NK-92 treated with Interleukin-12 subunit alpha and Interleukin-12 subunit beta, amount 100 ng/mL, for 24 hours (cell line): Measurements from ENCODE around the gene CELF4.

Experiments
- DNase-seq: peaks from one replicate; lab custom pipeline; 2025; lab: John Stamatoyannopoulos, UW

The CELF4 gene

DNA sequence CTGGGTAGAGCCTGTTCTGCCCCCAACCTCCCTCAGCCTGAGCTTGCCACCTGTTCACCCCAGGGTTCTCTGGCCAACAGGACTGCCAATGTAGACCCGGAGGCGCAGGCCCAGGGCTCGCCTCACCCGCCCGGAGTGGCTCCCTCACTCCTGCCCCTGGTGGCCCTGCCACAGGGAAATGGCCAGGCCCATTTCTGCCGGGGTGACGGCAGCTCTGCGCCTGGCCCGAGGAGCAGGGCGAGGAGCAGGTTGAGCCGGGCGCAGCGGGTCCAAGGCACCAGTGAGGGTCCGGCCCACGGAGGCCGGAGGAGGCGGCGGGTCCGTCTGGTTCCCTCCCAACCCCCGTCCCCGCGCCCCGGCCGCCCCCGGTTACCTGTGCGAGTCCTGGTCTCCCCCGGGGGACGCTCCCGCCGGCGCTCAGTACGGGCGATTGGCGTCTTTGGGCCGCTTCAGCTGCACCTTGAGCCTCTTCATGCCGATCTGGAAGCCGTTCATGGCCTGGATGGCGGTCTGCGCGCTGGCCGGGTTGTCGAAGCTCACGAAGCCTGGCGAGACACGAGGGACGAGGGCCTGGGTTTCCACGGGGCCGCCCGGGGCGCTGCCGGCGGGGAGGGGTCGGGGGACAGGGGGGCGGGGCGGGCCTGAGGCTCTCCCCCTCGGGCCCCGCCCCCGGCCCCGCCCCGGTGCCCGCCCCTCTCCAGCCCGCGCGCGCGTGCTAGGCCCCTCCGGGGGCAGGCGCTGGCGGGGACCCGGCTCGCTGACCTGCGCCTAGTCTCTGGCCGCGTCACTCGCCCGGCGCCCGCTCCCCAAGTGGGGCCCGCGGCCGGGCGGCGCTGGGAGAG is 312.0 kb downstream of the CELF4 start:
- no peak for DNase-seq

- no peak for DNase-seq
Measured at GRCh38 chr18:37252854-37253393, 312.7 kb downstream of the CELF4 start.

GRCh38 chr18:37252342-37252741 is 313.3 kb downstream of the CELF4 start:
- no peak for DNase-seq

DNA sequence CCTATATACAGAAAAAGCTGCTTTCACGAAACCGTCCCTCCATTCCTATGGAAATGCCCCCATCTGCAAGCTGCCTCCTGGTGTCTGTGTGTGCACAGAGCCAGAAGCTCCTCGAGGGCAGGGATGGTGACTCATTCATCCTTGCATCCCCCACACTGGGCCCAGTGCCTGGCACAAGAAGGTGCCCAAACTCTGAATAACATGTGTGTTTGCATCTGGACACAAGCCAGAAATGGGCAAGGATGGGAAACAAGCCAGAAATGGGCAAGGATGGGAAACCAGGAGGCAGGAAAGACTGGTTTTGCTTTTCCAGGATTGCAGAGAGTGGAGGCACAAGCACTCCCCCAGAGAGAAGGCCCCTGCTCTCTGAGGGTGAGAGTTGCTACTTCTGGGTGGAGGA is 313.9 kb downstream of the CELF4 start:
- DNase-seq: no peak

- DNase-seq: no peak
Measured at GRCh38 chr18:37249895-37250618, 315.5 kb downstream of the CELF4 start.

DNA sequence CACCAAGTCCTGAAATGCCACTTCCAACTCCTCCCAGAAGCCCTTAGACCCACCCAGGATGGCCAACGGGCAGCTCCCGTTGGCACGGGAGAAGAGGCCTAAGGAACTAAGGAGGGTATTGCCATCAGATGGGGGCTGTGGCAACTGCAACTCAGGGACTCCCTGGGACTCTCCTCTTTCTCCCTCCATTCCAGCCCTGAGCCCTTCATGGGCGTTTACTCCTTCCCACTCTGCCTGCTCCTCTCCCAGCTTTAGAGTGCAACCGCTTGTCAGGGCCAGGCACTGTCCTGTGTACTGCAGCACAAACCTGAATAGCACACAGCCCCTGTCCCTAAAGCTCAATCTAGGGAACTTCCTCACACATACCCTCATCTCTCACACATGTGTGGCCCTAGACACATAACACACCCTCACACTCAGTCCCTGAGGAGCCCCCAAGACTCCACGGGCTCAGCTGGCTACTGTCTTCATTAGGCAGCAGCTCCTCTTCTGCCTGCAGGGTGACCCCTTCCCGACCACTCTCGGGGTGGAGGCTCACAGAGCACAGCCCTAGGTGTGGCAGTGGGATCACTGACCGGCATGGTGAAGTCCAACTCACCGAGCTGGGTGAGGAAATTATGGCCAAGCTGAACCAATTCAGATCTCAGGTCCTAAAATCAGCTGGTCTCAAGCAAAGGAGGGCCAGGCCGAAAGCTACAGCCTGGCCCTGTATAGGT is 316.3 kb downstream of the CELF4 start:
- no peak for DNase-seq

DNA sequence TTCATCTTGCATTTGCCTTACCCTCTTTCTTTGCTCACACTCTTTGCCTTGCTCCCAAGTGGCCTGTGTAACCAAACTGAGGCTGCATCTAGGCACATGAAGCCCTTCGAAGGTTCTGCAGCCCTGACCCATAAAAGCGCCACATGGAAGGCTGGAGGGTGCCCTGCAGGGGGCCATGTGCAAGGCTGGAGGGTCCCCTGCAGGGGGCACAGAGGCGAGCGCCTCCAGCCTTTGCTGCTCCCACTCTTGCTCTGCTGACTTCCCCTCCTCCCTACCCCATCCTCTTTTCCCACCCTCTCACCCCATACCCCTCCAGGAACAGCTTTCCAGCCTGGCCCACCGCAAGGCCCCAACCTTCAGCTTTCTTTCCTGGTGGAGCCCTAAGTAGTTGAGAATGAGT is 317.3 kb downstream of the CELF4 start:
- no peak for DNase-seq

- no peak for DNase-seq
Measured at GRCh38 chr18:37247497-37248161, 318.0 kb downstream of the CELF4 start.

DNA sequence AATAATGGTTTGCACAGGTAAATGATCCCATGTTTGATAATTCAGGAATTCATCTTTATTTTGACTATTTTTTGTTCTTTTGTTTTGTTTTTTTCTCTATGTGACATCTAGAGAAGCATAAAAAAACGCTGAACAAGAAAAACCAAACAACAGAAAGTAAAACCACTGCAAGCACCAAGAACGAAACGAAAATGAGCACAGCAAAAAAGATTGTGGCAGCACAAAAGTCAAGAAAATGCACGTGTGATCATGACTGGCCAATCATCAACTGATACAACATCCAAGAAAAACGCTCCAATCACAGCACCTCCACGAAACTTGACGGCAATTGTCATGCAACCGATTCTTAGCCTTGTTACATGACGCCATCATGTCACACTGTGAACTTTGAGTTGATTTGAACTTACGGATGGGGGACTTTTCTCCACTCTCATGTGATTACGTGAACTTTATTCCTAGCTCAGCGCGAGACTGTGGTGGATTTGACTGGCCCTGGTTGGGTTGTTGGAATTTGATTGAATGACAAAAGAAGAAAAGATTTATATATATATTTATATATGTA is 318.7 kb downstream of the CELF4 start:
- DNase-seq: no peak

DNA sequence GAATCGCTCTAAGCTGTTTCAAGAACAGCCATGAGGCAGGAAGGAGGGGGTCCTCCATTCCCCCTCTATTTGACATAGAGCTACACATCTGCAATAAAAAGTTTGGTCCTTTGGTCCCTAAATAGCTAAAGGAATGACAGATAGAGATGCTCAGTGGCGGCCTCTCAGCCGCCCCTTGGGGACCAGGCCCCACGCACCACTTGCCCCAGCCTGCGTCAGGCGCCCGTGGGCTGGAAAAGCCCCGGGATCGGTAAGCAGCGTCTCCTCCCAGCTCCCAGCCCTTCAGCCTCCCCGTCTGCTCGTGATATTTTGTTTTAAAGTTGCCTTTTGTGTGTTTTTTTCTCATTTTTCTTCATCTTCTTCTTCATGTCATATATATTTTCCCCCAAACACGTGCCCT is 321.0 kb downstream of the CELF4 start:
- no peak for DNase-seq

DNA sequence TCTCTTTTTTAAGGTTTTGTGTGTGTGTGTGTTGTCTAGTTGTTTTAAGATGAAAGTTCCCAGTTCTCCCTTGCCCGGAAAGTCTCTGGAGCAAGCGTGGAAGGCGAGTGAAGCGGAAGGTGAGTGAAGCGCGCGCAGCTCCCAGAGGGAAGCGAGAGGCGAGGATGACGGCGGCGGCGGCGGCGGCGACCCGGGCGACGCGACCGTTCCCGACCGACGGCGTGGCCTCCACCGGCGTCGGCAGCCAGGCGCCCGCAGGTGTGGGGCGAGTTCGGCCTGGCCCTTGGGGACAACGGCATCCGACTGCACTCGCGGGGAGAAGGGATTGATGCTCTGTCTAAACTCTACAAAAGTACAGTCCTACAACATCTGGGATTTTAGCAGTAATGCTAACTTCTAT is 321.9 kb downstream of the CELF4 start:
- DNase-seq: no peak

GRCh38 chr18:37242826-37243560 is 322.6 kb downstream of the CELF4 start:
- DNase-seq: no peak

- no peak for DNase-seq
Measured at GRCh38 chr18:37242091-37242490, 323.5 kb downstream of the CELF4 start.

GRCh38 chr18:37238282-37239108 is 327.1 kb downstream of the CELF4 start:
- DNase-seq: no peak

DNA sequence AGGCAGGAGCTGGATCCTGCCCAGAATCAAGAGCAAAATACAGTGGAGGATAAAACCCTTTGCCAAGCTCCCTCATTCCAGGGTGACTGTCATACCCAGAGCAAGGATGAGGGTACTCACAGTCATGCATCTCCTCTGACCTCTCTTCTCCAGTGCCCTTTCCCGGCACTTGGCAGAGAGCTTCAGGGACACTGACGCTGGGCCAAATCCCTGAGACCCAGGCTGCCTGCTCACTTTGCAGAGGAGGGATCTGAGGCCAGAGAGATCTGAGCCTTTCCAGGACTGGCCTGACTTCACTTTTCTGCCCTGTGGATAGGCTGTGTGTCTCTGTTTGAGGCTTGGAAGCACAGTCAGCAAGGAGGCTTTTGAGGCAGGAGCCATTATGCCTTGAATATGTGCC is 330.0 kb downstream of the CELF4 start:
- DNase-seq: no peak

GRCh38 chr18:37231251-37231650 is 334.3 kb downstream of the CELF4 start:
- DNase-seq: no peak

- DNase-seq: no peak
Measured at GRCh38 chr18:37230768-37231167, 334.8 kb downstream of the CELF4 start.

- no peak for DNase-seq
Measured at GRCh38 chr18:37225279-37225678, 340.3 kb downstream of the CELF4 start.

- DNase-seq: no peak
Measured at GRCh38 chr18:37222999-37223378, 342.6 kb downstream of the CELF4 start.

DNA sequence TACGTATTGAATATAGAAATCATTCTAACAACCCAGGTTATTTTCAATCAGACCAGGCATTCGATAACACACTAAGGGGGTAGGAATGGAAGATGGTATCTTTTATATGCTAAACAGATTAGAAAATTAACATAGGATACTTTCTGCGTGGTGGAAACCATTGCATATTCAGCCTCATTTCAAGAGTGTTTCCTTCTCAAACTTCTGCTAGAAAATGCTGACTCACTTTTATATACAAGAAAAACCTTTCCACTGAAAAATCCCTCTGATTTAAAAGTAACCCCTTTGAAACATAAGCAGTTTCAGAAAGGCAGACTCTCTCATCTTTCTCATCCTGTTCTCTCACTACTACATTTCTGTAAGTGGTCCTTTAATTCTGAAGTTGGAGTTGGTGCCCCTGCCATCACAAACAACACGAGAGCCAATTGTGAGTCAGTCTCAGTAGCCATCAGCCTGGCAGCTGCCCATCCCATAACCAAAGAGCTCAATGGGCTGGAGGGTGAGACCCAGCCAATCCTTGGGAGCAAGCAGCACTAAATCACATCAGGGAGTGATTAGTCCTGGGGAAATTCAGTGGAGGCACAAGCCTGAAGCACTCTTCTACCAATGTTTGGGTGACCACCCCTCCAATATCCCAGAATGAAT is 343.1 kb downstream of the CELF4 start:
- DNase-seq: no peak
